Stimulated activated CD4-positive, alpha-beta T cell treated with anti-CD3 and anti-CD28 coated beads, Interleukin-2, amount 100 ng/mL, for 48 hours (primary cell): Measurements from ENCODE around the gene DNM3.
"Not testable (repeated sequence)": the region's sequence is repeated elsewhere in the genome, so short reads cannot be mapped to it uniquely, and the experiment has no call there.

Source experiments
- DNase-seq, 2 donors: peaks; one replicate each; pipeline ENCODE4 v3.0.0-alpha.2; 2020

The DNM3 gene

DNA sequence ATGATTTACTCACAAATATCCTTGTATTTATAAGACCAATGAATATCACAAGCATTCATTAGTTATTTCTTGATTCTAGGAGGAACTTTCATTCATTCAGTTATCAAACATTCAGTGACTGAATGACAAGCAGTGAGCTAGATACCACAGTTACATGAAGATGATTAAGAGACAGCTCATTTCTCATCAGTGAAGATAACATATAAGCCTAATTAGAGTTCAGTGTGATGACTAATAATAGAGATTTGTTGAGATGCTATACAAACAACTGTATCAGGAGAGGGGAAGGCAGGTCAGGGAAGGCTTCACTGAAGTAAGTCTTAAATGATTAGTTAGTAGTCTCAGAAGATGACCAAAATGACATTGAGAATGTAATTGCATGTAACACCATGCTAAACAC, 564.6 kb downstream of the DNM3 start:
- no peak for DNase-seq

DNA sequence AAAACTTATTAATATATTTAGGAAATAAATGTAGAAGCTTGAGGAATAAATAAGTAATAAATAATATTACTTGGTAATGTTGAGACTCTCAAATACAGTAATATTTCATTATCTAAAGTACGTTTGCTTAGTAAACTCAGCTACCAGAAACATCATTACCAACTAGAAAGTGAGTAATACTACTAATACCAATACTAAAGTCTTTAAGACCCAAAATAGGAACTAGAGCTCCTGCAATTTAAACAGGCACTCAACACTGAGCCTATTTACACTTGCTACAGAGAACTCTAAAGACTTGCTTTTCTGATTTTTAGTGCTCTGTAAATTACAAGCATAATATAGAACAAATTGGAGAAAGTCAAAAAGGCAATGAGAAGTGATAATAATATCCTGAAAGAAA, 565.7 kb downstream of the DNM3 start:
- DNase-seq: no peak

DNA sequence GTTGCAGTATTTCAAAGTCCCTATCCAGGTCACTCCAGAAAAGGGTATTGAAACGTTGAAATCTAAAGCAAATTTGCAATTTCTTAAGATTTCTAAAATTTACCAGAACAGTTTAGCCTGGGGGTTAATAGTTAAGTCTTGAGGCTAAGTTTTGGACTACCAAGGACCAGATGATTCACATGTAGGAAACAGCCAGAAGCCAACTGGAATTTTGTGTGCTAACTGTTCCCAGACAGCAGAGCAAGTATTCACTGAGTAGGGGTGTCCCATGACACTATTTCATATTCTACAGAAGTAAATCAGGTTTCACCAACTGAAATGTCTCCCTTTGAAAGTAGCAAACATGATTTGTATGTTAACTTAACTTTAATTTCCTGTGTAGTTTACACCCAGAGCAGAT, 567.7 kb downstream of the DNM3 start:
- DNase-seq: no peak

DNA sequence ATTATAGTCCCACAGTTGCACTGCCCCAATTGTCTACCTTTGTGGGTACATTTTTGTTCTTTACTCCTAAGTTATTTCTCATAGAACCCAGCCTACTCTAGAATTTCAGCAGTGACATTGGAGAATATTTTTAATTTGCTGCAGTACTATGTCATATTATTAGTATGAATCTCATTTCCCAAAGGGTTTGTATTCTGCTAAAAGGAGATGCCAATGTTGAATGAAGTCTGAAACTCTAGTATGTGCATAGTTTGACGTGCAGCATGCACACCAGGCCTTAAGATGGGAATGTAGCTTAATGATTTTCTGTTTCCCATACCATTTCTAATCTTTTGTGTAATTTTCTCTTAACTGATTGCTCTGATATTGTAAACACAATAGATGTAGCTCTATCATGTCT, 568.7 kb downstream of the DNM3 start:
- no peak for DNase-seq

DNA sequence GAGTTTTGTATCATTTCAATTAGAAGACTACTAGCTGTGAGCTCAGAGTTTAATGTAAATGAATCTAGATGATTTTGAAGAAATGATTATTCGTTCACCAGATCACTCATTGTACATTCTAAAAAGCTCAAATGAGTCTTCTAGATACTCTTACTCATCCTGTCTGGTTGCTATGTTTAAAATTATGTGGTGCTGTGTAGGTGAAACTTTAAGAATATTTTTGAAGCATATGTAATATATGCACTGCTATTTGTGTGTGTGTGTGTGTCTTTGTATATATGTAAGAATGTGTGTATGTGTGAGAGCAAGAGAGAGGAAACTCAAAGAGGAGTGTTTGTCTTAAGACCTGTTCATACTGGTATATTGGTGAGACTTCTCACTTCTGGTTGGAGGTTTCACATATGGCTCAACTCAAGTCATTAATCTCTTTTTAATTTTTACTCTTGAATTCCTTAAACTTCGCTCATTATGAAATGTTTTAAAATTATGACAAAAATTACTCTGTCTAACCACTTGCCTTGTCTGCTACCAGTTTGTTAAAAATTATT, 570.6 kb downstream of the DNM3 start:
- no peak for DNase-seq

DNA sequence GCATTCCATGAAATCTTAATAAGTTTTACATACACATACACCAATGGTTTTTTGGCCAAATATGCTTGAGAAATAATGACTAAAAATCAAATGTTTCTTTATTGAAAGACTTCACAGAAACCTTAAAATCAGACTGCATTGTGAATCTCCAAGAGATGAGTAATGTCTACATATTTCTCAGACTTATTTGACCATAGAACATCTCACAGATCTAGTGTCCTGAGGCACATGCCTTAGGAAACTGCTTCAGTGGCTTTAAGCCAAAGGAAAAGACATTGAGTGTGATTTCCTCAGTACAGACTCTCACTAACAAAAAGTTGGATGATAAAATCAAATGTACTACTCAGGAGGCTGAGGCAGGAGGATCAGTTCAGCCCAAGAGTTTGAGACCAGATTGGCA, 573.0 kb downstream of the DNM3 start:
- DNase-seq: no peak

DNA sequence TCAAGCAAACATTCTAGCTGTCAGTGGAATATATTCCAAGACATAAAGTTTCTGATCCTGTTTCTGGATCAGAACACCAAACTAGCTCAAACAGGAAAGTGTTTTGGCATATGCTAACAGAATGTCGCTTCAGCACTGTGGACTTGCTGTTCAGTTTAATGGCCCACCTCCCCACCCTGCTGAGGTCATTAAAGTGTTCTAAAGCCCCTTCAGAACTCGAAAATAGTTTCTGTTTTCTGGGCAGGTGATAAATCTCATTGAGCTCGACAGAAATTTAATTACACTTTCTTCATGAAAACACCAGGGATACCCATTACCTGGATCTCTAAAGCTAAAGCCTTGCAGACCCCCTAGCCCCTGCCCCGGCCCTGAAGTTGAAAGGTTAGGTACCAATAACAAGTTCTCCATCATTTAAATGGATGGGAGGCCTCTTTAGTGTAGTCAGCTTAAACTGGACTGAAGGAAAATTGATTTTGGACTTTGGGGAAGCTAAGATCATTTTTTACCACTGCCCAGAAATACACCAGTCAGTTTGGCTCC, 575.3 kb downstream of the DNM3 start:
- DNase-seq: no peak

DNA sequence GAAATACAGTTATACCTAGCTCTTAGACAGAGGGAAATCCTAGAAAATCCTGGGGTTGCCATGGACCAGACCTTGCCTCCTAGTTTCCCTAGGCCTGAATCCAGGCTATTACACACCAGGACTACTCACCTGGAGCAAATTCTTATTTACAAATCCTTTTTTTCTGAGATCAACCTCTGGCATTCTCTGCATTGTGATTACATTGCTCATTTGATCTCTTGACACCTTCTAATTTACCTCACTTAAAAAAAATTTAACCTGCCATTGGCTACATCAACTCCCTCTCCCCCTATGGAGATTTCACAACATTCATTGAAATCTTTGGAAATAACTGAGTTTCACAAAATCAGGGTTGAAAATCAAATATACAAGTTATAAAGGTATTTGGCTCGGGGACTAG, 576.3 kb downstream of the DNM3 start:
- DNase-seq: no peak

DNA sequence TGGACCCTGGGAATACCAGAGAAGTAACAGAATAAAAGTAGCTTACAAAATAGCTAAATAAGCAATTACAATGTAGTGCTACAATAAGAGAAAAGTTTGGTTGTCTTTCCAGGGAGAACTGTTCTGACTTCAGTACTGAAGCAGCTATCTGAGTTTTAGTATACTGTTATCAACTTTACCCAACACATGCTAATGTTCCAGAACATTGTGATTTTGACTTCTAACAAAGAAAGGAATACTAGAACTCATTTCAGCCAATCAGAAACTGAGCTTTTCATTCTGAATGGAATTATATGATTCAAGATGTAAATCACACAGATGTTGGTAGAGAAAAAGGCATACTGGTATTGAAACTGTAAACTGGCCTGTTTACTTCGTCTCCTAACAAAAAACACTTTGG, 579.1 kb downstream of the DNM3 start, which contains the start of gene C1orf105:
Gene C1orf105 (plus strand): TSS at position 301 of the 400 bp plus-strand sequence. CDS start 201 bp downstream, outside the sequence.
- DNase-seq: no peak

DNA sequence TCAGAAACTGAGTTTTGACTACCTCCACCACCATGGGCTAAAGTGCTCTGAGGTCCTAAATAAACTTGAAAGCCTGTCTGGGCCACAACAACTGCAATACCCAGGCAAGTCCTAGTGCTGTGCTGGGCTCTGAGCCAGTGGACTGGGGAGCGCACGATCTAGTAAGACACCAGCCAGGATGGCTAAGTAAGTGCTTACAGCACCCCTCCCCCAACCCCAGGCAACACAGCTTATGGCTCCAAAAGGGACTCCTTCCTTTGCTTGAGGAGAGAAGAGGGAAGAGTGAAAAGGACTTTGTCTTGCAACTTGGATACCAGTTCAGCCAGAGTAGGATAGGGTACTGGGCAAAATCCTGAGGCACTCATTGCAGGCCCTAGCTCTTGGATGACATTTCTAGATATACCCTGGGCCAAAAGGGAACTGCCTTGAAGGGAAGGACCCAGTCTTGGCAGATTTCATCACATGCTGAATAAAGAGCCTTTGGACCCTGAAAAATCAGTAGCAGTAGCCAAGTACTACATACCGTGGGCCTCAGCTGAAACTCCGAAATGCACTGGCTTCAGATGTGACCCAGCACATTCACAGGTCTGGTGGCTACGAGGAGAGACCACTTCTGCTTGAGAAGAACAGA, 580.8 kb downstream of the DNM3 start:
- DNase-seq: no peak

DNA sequence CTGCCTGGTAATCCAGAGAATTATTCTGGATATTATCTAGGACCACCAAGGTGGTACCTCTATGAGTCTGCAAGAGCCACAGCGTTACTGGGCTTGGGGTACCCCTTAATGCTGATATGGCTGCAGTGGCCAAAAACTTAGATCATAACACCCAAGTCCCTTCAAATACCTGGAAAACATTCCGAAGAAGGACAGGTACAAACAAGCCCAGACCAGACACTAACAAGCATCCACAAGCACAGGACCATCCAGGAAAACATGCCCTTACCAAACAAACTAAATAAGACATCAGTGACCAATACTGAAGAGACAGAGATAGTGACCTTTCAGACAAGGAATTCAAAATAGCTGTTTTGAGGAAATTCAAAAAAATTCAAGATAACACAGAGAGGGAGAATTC, 582.0 kb downstream of the DNM3 start:
- DNase-seq: no peak

DNA sequence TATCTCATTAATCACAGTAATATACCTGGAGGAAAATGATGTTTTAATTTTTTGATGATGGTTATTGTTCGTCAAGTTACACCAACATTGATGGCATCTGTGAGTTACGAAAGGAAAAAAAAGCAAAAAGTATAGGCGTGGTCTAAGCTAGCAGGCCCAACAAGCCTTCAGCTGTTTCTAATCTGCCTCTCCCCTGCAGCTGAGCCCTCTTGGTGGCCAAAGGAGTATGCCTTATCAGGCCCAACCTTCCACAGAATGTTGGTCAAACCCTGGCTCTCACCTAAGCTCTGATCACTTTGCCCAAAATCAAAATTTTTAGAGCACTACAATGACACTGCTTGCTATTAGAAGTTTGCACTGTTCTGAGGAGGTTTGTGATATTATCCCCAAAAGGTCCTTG, 584.0 kb downstream of the DNM3 start:
- no peak for DNase-seq

DNA sequence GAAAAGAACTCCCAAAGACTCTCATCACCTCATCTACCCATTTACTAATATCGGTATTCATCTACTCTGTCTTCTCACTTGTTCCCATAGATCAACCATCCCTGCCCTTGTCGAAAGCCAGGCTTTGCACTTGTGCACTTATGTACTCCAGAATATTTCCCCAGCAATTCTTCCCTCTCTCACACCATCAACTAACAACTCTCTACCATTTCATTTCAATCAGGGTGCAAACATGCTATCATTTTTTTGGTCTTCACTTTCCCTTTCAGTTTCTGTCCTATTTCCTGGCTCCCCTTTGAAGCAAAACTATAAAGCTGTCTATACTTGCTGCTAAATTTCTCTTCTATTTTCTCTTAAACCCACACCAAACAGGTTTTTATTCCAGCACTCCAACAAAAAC, 585.9 kb downstream of the DNM3 start:
- no peak for DNase-seq

DNA sequence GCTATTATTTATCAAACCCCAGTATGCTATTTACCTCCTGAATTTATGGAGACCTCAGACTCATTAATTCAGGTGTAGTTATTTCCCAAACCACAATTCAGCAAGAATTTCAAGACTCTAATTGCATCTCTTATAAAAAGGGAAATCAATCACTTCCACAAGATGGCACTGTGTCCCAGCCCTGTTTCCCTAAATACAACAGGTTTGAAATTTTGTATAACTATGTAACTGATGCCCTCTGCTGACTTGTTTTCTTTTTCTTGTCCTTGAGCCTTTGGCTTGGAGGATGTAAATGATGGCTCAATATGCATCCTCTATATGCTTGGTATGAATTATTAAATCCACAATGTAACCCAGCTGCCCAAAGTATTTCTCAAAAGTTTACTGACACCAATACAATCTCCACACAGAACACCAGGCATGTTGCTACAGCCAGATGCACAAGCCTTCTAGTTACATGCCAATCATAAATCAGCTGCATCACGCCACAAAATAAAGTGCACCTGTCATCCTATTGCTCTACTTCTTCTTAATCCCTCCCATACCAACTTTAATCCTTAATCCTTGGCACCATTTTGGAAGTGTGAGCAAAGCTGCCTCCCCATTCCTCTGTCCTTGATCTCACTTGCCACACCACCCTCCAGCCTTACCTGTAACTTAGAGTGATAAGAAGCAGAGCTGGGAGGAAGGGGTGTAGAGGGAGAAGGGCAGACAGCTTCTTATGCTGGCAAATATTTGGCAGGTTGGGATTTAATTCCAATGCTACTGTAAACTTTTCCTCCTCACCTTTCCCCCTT, 588.2 kb downstream of the DNM3 start:
- DNase-seq: no peak

DNA sequence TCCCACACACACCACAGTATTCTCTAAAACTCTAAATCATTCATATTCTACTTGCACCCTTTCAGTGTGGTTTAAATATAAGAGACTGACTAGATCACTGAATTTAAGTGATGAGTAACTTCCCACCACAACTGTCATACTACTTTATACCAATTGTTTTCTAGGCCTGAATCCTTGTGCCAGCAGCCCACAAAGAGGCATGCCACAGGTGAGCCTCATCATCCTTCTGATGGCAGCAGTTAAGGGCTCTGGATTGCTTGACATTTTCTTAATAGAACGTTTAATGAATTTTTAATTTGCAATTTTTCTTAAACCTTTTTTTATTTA, 588.8 kb downstream of the DNM3 start:
- no peak for DNase-seq

DNA sequence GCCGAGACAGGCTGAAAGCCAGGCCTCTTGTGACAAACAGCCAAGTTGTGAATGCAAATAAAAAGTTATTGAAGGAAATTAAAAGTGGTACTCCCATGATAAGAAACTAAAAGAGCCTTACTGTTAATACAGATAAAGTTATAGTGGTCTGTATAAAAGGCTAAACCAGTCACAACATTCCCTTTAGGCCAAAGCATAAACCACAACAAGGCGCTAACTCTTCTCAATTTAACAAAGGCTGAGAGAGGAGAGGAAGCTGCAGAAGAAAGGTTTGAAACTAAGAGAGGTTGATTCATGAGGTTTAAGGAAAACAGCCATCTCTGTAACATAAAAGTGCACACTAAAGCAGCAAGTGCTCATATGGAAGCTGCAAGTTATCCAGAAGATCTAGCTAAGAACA, 589.9 kb downstream of the DNM3 start:
- no peak for DNase-seq

DNA sequence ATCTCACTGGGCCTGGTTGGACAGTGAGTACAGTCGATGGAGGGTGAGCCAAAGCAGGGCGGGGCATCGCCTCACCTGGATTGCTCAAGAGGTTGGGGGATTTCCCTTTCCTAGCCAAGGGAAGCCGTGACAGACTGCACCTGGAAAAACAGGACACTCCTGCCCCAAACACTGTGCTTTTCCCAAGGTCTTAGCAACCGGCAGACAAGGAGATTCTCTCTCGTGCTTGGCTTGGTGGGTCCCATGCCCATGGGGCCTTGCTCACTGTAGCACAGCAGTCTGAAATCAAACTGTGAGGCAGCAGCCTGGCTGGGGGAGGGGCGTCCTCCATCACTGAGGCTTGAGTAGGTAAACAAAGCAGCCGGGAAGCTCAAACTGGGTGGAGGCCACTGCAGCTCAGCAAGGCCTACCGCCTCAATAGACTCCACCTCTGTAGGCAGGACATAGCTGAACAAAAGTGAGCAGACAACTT, 590.5 kb downstream of the DNM3 start:
- DNase-seq: no peak

DNA sequence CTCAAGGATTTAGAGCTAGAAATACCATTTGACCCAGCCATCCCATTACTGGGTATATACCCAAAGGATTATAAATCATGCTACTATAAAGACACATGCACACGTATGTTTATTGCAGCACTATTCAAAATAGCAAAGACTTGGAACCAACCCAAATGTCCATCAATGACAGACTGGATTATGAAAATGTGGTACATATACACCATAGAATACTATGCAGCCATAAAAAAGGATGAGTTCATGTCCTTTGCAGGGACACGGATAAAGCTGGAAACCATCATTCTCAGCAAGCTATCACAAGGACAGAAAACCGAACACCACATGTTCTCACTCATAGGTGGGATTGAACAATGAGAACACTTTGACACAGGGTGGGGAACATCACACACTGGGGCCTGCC, 595.9 kb downstream of the DNM3 start:
- not testable (repeated sequence) for DNase-seq

DNA sequence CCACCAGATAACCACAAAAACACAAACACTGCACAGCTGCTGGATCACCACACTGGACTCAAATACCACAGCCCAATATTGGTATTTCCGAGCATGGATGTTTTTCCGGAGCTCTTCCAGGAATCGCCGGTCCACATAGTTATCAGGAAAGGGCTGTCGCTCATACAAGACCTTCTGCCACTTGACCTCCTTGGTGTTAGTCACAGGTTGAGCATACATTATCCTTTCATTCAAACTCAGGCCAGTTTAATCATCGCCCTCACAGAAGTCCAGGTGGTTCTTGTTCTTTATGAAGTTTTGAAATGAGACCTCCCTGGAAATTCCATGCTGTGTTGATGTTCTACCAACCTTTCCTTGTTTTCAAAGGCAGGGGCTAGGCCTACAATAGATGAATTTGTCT, 601.1 kb downstream of the DNM3 start:
- DNase-seq: no peak

DNA sequence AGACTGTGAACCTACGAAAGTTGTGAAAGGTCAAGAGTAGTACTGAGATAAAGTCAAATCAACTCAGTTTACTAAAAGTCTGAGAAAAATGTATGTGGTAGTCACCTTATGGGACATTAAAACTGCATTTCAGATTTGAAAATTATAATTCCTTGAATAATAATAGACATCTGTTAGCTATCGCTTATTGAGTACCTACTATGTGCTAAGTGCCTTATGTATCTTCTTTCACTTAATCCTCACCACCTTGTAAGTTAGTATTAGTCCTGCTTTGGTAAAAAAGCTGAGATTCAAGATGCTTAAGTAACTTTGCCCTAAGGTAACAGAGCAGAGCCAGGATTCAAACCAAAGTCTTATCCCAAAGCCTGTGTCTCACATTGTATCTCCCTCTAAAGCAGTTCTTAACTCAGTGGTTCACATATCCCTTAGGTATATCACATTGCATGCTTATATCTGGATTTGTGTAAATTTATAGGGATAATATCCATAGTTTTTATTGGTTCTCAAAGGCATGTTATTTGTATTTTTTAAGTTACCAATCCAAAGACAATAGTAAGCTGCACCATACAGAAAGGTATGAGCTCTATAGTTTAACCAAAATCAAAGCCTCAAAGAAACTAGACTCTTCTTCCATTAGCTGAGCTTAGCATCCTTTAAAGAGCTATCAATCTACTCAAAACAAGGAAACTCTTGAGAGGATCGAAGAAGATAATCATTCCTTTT, 601.7 kb downstream of the DNM3 start:
- no peak for DNase-seq

DNA sequence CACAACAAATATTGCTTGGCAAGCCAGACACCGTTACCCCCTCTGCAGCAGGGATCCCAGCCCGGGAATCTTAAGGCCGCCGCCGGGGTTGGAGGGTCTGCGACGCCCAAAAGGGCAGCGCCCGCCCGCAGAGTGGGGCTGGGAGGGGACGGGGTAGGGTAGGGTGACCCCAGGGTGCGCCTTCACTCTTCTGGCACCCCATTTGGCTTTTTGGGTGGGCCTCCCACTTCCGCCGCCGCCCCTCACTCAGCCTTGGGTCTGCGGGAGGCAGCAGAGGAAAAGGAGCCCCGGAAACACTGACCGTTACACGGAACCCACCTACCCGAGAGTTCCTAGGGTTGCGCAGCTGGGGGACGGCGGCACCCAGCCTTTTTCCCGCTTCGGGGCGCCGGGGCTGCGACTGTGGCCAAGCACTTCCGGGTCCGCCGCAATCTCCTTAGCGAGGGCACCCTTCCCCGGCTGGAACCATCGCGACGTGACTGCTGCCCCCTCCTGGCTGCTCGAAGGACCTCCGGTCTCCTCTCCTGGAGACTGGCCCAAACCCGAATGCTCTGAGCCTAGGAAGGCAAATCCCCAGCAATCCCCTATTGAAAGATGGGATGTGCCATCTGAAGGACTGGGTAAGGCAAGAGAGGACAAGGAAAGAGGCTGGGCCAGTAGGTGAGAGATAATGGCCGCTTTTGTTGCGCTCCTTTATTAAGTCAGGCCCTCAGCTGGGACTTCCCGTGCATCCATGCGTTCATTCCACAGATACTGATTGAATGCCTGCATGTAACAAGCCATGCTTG, 602.6 kb downstream of the DNM3 start, which contains the start of gene PIGC:
Gene PIGC (minus strand): TSS at position 404 of the 788 bp plus-strand sequence. CDS start 1,447 bp downstream, outside the sequence.
- peak; percentile 89 to 92 for DNase-seq

DNA sequence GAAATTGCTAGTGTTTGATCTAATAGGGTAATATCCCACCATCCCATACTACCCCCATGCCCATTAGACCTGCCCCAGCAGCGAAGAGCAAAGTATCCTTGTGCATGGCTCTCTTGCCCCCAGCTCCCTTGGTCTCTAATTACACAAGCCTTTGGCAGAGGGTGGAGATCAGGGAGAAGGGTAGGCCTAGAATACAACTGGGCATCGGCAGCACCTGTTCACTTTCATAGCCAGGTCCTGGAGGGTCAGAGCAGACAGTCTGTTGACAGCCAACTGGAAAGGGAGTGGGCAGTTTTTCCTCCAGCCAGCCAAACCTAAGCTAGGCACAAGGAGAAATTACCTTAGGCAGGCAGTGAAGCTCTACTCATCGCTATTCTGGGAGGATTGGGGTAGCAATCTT, 605.2 kb downstream of the DNM3 start:
- DNase-seq: no peak
